T-helper 22 cell (primary cell): ENCODE measurements around the gene C16orf92.
"Not testable (repeated sequence)": the region's sequence is repeated elsewhere in the genome, so short reads cannot be mapped to it uniquely, and the experiment has no call there.

ENCODE experiments used
- DNase-seq: peaks from one replicate; pipeline ENCODE4 v3.0.0-alpha.2; 2020; ENCODE audit warnings: low read depth

C16orf92 gene

GRCh38 chr16:30005341-30006094, 17.5 kb upstream of the C16orf92 start:
- DNase-seq = no peak

- DNase-seq = no peak
These were observed 16.9 kb upstream of the C16orf92 start for GRCh38 chr16:30006095-30006473.

- no peak for DNase-seq
These were observed 16.2 kb upstream of the C16orf92 start for GRCh38 chr16:30006659-30007377.

GRCh38 chr16:30007378-30007895, 15.6 kb upstream of the C16orf92 start:
- no peak for DNase-seq

- DNase-seq = no peak
These were observed 13.7 kb upstream of the C16orf92 start for GRCh38 chr16:30009085-30009862.

- DNase-seq = no peak
These were observed 12.8 kb upstream of the C16orf92 start for GRCh38 chr16:30009990-30010843.

- no peak for DNase-seq
These were observed 11.9 kb upstream of the C16orf92 start, which contains the start of gene DOC2A for GRCh38 chr16:30010844-30011713. TSS of gene DOC2A (minus strand) at chr16:30011027. CDS start at chr16:30010222, 805 bp downstream.

- no peak for DNase-seq
These were observed 11.1 kb upstream of the C16orf92 start for GRCh38 chr16:30011714-30012504.

GRCh38 chr16:30012598-30012997, 10.4 kb upstream of the C16orf92 start:
- not testable (repeated sequence) for DNase-seq

GRCh38 chr16:30015450-30015849, 7.5 kb upstream of the C16orf92 start:
- DNase-seq = not testable (repeated sequence)

GRCh38 chr16:30016555-30017276, 6.3 kb upstream of the C16orf92 start:
- DNase-seq = no peak

- no peak for DNase-seq
These were observed 5.7 kb upstream of the C16orf92 start for GRCh38 chr16:30017277-30017656.

- not testable (repeated sequence) for DNase-seq
These were observed 5.1 kb upstream of the C16orf92 start for GRCh38 chr16:30017937-30018336.

GRCh38 chr16:30018731-30019158, 4.3 kb upstream of the C16orf92 start:
- DNase-seq = no peak

GRCh38 chr16:30023586-30023985, 588 bp downstream of the C16orf92 start:
- DNase-seq = no peak

- no peak for DNase-seq
These were observed 1.5 kb downstream of the C16orf92 start for GRCh38 chr16:30024451-30024850.

GRCh38 chr16:30025156-30025555, 2.2 kb downstream of the C16orf92 start:
- DNase-seq = no peak

GRCh38 chr16:30025574-30025973, 2.6 kb downstream of the C16orf92 start:
- DNase-seq = no peak

- no peak for DNase-seq
These were observed 3.5 kb downstream of the C16orf92 start for GRCh38 chr16:30026449-30026848.
